SU-DHL-6 (cell line): ENCODE results near the gene SLC22A13.

Experiments used
- H2AFZ ChIP-seq: fragments of 200-600 bp; sonication (generic); 2 replicates; pipeline ENCODE4 v1.6.1; 2014; ENCODE audit warnings: low read depth, mild to moderate bottlenecking, moderate library complexity, mixed read lengths, antibody characterized with exemption, low read length; ENCODE audit not compliant: severe bottlenecking
- H3F3A ChIP-seq: fragments of 200-600 bp; shearing (Covaris generic); 2 replicates; pipeline ENCODE4 v1.6.0; 2016; ENCODE audit warnings: antibody characterized with exemption, mild to moderate bottlenecking; ENCODE audit not compliant: insufficient read depth
- H3K27ac ChIP-seq: fragments of 200-600 bp; sonication (generic); 2 replicates; pipeline ENCODE4 v1.5.1; 2016; ENCODE audit warnings: low read depth, mild to moderate bottlenecking, low read length, moderate library complexity, mixed read lengths
- H3K27me3 ChIP-seq: fragments of 200-600 bp; sonication (generic), shearing (Covaris generic); 2 replicates; pipeline ENCODE4 v1.6.0; 2014; ENCODE audit warnings: mild to moderate bottlenecking, low read length
- H3K36me3 ChIP-seq: fragments of 200-600 bp; sonication (generic); 2 replicates; pipeline ENCODE4 v1.6.1; 2014; ENCODE audit warnings: mild to moderate bottlenecking, low read length, mixed read lengths
- H3K4me2 ChIP-seq: fragments of 300-600, 200-600 bp; shearing (Covaris generic), sonication (generic); 2 replicates; pipeline ENCODE4 v1.6.0; 2014; ENCODE audit warnings: low read length, low read depth, mild to moderate bottlenecking; ENCODE audit not compliant: poor library complexity, severe bottlenecking
- H3K4me3 ChIP-seq: fragments of 200-600 bp; sonication (generic); 2 replicates; pipeline ENCODE4 v1.5.1; 2014; ENCODE audit warnings: antibody characterized with exemption, low read length, mild to moderate bottlenecking, mixed read lengths; ENCODE audit not compliant: insufficient read depth, poor library complexity, severe bottlenecking
- H3K79me2 ChIP-seq: fragments of 200-600 bp; sonication (generic); 2 replicates; pipeline ENCODE4 v1.6.1; 2014; ENCODE audit warnings: mild to moderate bottlenecking, low read length, moderate library complexity; ENCODE audit not compliant: insufficient read depth
- H3K9ac ChIP-seq: fragments of 200-600 bp; sonication (generic); 2 replicates; pipeline ENCODE4 v1.7.0; 2014; ENCODE audit warnings: mild to moderate bottlenecking, low read length
- H3K9me2 ChIP-seq: fragments of 200-600 bp; sonication (generic); replicated peaks from 2 replicates; pipeline ENCODE4 v1.6.1; 2014; ENCODE audit warnings: low read length; ENCODE audit not compliant: insufficient read depth
- H3K9me3 ChIP-seq: fragments of 200-600 bp; sonication (generic); 2 replicates; pipeline ENCODE4 v1.6.1; 2014; ENCODE audit warnings: low read length, mixed read lengths; ENCODE audit not compliant: insufficient read depth
- H4K20me1 ChIP-seq: fragments of 200-600 bp; sonication (generic); 2 replicates; pipeline ENCODE4 v1.6.1; 2014; ENCODE audit warnings: low read depth, mild to moderate bottlenecking, antibody characterized with exemption, low read length, moderate library complexity, mixed read lengths
- CTCF ChIP-seq: fragments of 200-600 bp; sonication (generic); IDR thresholded peaks from one replicate; pipeline ENCODE4 v1.5.1; 2017; ENCODE audit warnings: antibody characterized with exemption, mild to moderate bottlenecking, low read length, moderate library complexity; ENCODE audit not compliant: insufficient read depth, poor library complexity, severe bottlenecking
- EZH2phosphoT487 ChIP-seq: fragments of 200-600 bp; sonication (generic), shearing (Covaris generic); conservative IDR thresholded peaks from 2 replicates; pipeline ENCODE4 v1.6.1; 2018; ENCODE audit warnings: mild to moderate bottlenecking, antibody characterized with exemption, low read length, moderate library complexity, mixed read lengths

The SLC22A13 gene

GRCh38 chr3:38266810-38267209 lies 1.2 kb downstream of the SLC22A13 start:
- TF ChIP-seq CTCF, result no peak
- TF ChIP-seq EZH2phosphoT487, result no peak
- no peak overlapping the region for H3K4me2 ChIP-seq

GRCh38 chr3:38267662-38268061 lies 2.0 kb downstream of the SLC22A13 start:
- Histone ChIP-seq H3F3A (0 out of 2 replicates have a peak, but pooled peaks cover 4% of the 10 kb centered on the region), H4K20me1 (no peaks in the 10 kb centered on the region), H3K9ac (no peak overlapping the region), H2AFZ (no peak overlapping the region), H3K9me3 (no peaks in the 10 kb centered on the region), H3K4me3 (no peak overlapping the region), H3K27me3 (no peaks in the 10 kb centered on the region), H3K27ac (no peak overlapping the region), H3K79me2 (no peaks in the 10 kb centered on the region), H3K9me2 (no peaks in the 10 kb centered on the region), H3K4me2 (no peak overlapping the region), H3K36me3 (no peaks in the 10 kb centered on the region)
- no peak for TF ChIP-seq CTCF
- no peak for TF ChIP-seq EZH2phosphoT487

More at GRCh38 chr3:38266810-38267209, 1.2 kb downstream of the SLC22A13 start:
- no peak overlapping the region for H3K27ac ChIP-seq
- no peaks in the 10 kb centered on the region for H3K36me3 ChIP-seq
- no peaks in the 10 kb centered on the region for H4K20me1 ChIP-seq
- no peak overlapping the region for H3K4me3 ChIP-seq
- H3K79me2 ChIP-seq, result no peaks in the 10 kb centered on the region
- no peak overlapping the region for H2AFZ ChIP-seq
- no peaks in the 10 kb centered on the region for H3K9me3 ChIP-seq
- no peaks in the 10 kb centered on the region for H3K9me2 ChIP-seq
- H3F3A ChIP-seq, result 0 out of 2 replicates have a peak, but pooled peaks cover 4% of the 10 kb centered on the region
- no peak overlapping the region for H3K9ac ChIP-seq
- no peaks in the 10 kb centered on the region for H3K27me3 ChIP-seq

- Histone ChIP-seq H3K79me2 (no peaks in the 10 kb centered on the region), H3K9me3 (no peaks in the 10 kb centered on the region), H3K36me3 (no peaks in the 10 kb centered on the region), H3K4me2 (no peak overlapping the region), H2AFZ (no peak overlapping the region), H3K27ac (no peak overlapping the region), H3K9me2 (no peaks in the 10 kb centered on the region), H3F3A (0 out of 2 replicates have a peak, but pooled peaks cover 4% of the 10 kb centered on the region), H3K9ac (no peak overlapping the region), H4K20me1 (no peaks in the 10 kb centered on the region), H3K27me3 (no peaks in the 10 kb centered on the region), H3K4me3 (no peak overlapping the region)
- TF ChIP-seq EZH2phosphoT487 (no peak), CTCF (no peak)
Measured at GRCh38 chr3:38268087-38268486, 2.5 kb downstream of the SLC22A13 start.
